GM08714 (cell line): ENCODE measurements around the gene NFIC.
"Not testable (repeated sequence)": the region's sequence is repeated elsewhere in the genome, so short reads cannot be mapped to it uniquely, and the experiment has no call there.

Source experiments
- H3K4me3 ChIP-seq: fragments of 200-500 bp; sonication (Bioruptor generic); 2 replicates; pipeline ENCODE4 v1.5.1; 2014; ENCODE audit warnings: mild to moderate bottlenecking, low read length, inconsistent platforms
- ZNF274 ChIP-seq: IDR thresholded peaks from 2 replicates; pipeline ENCODE4 v1.6.1; 2012; ENCODE audit warnings: mild to moderate bottlenecking, low read depth, low read length

Gene NFIC

GRCh38 chr19:3441089-3441985, 75.0 kb downstream of the NFIC start:
- H3K4me3 ChIP-seq = no peak overlapping the region
- TF ChIP-seq ZNF274 = no peak

- no peak overlapping the region for H3K4me3 ChIP-seq
- TF ChIP-seq ZNF274 = no peak
Observed at GRCh38 chr19:3441986-3442329, 75.6 kb downstream of the NFIC start.

DNA sequence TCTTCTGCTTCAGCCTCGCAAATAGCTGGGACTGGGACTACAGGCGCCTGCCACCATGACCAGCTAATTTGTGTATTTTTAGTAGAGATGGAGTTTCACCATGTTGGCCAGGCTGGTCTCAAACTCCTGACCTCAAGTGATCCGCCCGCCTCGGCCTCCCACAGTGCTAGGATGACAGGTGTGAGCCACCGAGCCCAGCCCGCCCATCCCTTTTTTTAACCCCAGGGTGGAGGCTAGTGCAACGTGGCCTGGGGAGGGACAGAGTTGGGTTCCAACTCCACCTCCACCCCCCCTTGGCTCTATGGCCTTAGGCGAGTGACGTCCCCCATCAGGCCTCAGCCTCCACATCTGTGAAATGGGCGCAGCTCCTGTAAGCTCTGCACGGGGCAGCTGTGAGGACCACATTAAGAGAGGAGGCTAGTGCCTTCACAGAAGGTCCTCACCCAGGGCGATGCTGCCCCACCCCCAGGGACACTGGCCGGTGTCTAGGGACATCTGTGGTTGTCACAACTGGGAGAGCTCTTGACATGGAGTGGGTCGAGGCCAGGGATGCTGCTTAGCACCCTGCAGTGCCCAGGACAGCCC, 76.2 kb downstream of the NFIC start:
- H3K4me3 ChIP-seq = no peak overlapping the region
- no peak for TF ChIP-seq ZNF274

DNA sequence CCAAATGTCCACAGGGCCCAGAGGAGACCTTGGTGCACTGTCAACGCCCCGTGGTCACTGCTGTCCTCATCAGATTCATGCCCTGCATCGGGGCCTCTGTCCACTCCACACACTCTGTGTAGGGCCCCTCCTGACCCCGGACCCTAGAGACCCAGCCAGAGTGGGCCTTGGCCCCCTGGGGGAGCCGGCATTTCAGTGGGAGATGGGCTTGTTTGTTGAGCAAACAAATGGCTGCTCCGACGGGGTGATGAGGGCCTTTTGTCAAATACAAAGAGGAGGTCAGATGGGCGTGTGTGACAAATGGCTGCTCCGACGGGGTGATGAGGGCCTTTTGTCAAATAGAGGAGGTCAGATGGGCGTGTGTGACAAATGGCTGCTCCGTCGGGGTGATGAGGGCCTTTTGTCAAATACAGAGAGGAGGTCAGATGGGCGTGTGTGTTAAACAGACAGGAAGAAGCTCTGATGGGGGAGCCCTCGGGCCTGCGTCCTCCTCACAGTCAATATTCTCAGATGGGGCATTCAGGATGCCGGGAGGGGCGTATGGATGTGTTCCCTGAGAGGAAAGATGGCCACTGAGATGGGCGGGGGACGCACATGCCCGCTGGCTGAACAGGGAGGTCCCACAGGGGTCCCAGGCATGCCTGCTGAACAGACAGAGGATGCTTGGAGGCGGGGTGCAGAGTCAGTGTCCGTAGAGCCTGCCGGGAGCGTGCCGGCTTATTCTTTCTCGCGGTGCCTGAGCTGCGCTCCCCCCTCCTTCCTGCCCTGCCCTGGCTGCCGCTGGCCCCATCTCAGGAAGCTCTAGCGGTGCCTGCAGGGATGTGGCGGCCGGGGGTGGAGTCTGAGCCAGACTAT, 77.7 kb downstream of the NFIC start:
- TF ChIP-seq ZNF274 = no peak
- H3K4me3 ChIP-seq = no peak overlapping the region

DNA sequence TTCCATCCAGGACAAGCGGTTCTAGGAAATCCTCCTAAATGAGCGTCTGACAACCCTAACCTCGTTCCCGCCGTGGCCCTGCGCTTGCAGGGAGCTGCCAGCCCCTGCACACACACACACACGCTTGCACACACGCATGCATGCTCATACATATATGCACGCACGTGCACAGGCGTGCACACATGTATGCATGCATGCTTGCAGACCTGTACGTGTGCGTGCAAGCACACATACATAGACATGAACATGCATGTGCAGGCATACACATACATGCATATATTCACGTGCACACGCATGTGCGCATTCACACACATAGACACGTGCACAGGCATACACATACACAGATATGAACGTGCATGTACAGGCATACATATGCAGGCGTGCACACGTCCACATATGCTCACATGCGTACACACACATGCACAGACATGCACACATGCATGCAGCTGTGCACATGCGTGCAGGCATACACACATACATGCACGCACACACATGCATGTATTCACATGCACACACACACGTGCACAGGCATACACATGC, 78.4 kb downstream of the NFIC start:
- TF ChIP-seq ZNF274 = no peak
- H3K4me3 ChIP-seq = no peak overlapping the region

DNA sequence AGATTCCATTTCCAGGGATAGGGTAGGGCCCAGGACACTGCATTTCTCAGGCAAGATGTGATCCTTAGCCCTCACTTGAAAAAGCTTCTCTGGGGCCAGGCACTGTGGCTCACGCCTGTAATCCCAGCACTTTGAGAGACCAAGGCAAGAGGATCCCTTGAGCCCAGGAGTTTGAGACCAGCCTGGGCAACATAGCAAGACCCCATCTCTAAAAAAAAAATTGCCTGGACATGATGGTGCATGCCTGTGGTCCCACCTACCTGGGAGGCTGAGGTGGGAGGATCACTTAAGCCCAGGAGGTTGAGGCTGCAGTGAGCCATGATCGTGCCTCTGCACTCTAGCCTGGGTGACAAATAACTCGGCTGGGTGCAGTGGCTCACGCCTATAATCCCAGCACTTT, 80.3 kb downstream of the NFIC start:
- not testable (repeated sequence) for H3K4me3 ChIP-seq

DNA sequence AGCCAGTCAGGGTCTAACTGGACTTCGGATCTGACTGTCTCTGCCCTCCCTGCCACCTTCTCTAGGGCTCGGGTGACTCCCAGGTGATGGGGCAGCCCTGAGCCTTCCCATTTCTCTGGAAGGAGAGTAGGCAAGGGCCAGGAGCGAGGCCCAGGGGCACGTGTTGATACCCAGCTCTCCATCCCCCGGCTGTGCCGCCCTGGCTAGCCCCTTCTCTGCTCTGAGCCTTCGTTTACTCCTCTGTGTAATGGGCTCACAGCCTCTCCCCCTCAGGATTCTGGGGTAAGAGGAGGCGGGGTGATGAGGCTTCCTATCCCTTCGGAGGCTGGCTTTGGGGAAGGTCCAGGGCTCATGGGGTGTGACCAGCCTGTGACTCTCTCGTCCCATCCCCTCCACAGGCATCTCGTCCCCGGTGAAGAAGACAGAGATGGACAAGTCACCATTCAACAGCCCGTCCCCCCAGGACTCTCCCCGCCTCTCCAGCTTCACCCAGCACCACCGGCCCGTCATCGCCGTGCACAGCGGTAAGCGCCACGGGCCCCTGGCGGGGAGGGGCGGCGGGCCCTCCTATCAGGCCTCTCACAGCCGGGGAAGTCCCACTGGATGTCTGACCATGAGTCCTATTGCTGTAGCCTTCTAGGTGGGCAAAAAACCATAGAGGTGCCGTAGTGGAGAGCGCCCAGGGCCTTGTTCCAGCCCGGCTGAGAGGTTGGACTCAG, 82.4 kb downstream of the NFIC start:
- TF ChIP-seq ZNF274 = no peak
- no peak overlapping the region for H3K4me3 ChIP-seq

DNA sequence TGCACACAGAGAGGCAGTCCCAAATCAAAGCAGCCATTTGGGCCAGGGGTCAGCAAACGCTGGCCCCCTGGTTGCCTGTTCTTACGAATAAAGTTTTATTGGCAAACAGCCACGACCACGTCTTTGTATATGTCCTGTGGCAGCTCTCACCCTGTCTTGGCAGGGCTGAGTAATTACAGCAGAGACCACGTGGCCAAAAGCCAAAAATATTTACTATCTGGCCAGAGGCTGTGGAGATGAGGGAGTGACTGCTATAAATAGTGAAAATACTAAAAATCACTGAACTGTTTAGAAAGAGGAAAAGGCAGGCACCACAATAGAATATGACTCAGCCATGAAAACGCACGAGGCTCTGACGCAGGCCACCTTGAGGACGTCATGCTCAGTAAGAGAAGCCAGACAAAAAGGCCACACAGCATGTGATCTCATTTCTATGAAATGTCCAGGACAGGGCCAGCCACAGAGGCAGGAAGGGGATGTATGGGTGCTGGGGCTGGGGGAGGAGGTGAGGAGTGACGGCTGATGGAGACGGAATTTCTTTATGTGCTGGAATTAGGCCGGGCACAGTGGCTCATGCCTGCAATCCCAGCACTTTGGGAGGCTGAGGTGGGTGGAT, 84.5 kb downstream of the NFIC start:
- TF ChIP-seq ZNF274 = no peak
- H3K4me3 ChIP-seq = no peak overlapping the region

DNA sequence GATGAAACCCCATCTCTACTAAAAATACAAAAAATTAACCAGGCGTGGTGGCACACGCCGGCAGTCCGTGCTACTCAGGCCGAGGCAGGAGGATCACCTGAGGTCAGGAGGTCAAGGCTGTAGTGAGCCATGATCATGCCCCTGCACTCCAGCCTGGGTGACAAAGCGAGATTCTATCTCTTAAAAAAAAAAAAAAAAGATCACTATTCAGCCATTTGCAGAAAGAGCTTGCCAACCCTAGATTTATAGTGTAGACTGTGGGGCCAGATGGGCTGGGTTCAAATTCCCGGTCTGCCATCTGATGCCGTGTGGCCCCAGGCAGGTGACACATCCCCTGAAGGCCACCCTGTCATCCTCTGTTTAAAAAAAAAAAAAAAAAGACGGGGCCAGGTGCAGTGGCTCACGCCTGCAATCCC, 85.1 kb downstream of the NFIC start:
- no peak for TF ChIP-seq ZNF274
- no peak overlapping the region for H3K4me3 ChIP-seq

DNA sequence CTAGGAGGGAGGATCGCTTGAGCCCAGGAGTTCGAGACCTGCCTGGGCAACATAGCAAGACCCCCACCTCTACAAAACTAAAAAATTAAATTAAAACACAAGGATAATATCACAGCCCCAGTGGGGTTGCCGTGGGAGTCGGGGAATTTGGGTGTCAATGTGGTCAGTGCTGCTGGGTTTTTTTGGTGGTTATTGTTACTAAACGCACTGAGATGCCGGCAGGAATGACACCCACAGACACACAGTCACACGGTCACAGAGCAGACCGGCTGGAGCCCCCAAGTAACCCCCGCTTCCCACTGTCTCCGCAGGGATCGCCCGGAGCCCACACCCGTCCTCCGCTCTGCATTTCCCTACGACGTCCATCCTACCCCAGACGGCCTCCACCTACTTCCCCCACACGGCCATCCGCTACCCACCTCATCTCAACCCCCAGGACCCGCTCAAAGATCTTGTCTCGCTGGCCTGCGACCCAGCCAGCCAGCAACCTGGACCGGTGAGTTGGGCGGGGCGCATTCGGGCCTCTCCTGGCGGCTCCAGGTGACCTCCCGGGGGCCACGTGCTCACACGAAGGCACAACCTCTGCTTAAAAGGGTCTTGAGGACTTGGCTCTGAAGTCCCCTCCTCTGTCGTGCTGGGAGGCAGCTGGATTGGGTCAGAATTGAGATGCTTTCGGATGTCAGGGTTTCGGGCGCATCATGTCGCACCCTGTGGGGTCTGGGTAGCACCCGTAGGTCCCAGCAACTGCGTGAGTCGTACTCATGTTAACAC, 86.0 kb downstream of the NFIC start:
- TF ChIP-seq ZNF274 = no peak
- no peak overlapping the region for H3K4me3 ChIP-seq

- not testable (repeated sequence) for H3K4me3 ChIP-seq
Observed at GRCh38 chr19:3452942-3453214, 86.5 kb downstream of the NFIC start.

DNA sequence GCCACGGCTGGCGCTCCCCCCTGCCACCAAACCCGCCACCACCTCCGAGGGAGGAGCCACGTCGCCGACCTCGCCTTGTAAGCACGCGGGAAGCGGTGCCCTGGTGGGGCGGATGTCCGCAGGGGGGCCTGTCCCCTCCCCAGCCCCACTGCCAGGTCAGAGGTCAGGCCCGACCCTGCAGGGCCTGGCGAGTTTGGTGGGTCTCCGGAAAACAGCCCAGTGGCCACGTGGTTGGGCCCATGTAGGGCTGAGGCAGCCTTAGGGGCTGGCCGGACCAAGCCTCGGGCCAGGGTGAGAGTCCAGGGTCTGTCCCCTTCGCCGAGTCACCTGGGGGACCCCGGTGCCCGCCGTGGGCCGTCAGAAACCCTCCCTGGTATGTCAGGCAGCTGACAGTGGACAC, 87.5 kb downstream of the NFIC start:
- H3K4me3 ChIP-seq = no peak overlapping the region
- TF ChIP-seq ZNF274 = no peak
